ENCODE measurements around the gene PCDHA3.
"Not testable (repeated sequence)": the region's sequence is repeated elsewhere in the genome, so short reads cannot be mapped to it uniquely, and the experiment has no call there.

Gene PCDHA3

GRCh38 chr5:140806834-140807775 is 6.2 kb downstream of the PCDHA3 start, which contains the start of gene PCDHA4:
TSS of gene PCDHA4 (plus strand) at chr5:140807068.
- no peak within 1 kb of the TSS for H3K4me3 ChIP-seq (ENCODE audit: control insufficient read depth, low read depth, low read length)
- DNase-seq (ENCODE audit: low read depth) = peak; percentile 13
- peak; percentile 38 for TF ChIP-seq CTCF (conservative IDR thresholded peaks at IDR 0.05; ENCODE audit: control insufficient read depth, insufficient read depth, low read depth, low read length)

- not testable (repeated sequence) for H3K4me3 ChIP-seq (ENCODE audit: control insufficient read depth, low read depth, low read length); DNase-seq (ENCODE audit: low read depth)
These were observed 7.5 kb downstream of the PCDHA3 start for GRCh38 chr5:140808241-140808888.

GRCh38 chr5:140808889-140809291 is 8.0 kb downstream of the PCDHA3 start:
- H3K4me3 ChIP-seq (ENCODE audit: control insufficient read depth, low read depth, low read length) = no peak overlapping the region
- TF ChIP-seq CTCF (conservative IDR thresholded peaks at IDR 0.05; ENCODE audit: control insufficient read depth, insufficient read depth, low read depth, low read length) = no peak
- DNase-seq (ENCODE audit: low read depth) = no peak

- DNase-seq (ENCODE audit: low read depth) = peak; percentile 24
- no peak within 1 kb of the TSS for H3K4me3 ChIP-seq (ENCODE audit: control insufficient read depth, low read depth, low read length)
- peak; percentile 51 for TF ChIP-seq CTCF (conservative IDR thresholded peaks at IDR 0.05; ENCODE audit: control insufficient read depth, insufficient read depth, low read depth, low read length)
These were observed 20.8 kb downstream of the PCDHA3 start, which contains the start of gene PCDHA5 for GRCh38 chr5:140821375-140822280. TSS of gene PCDHA5 (plus strand) at chr5:140821613.

GRCh38 chr5:140822281-140822629 is 21.4 kb downstream of the PCDHA3 start:
- no peak for TF ChIP-seq CTCF (conservative IDR thresholded peaks at IDR 0.05; ENCODE audit: control insufficient read depth, insufficient read depth, low read depth, low read length)
- DNase-seq (ENCODE audit: low read depth) = no peak

GRCh38 chr5:140822969-140823368 is 22.1 kb downstream of the PCDHA3 start:
- DNase-seq (ENCODE audit: low read depth); H3K4me3 ChIP-seq (ENCODE audit: control insufficient read depth, low read depth, low read length): not testable (repeated sequence)

More at GRCh38 chr5:140822281-140822629, 21.4 kb downstream of the PCDHA3 start:
- no peak overlapping the region for H3K4me3 ChIP-seq (ENCODE audit: control insufficient read depth, low read depth, low read length)

- H3K4me3 ChIP-seq (ENCODE audit: control insufficient read depth, low read depth, low read length) = no peak overlapping the region
- TF ChIP-seq CTCF (conservative IDR thresholded peaks at IDR 0.05; ENCODE audit: control insufficient read depth, insufficient read depth, low read depth, low read length) = no peak
- no peak for DNase-seq (ENCODE audit: low read depth)
These were observed 22.6 kb downstream of the PCDHA3 start for GRCh38 chr5:140823475-140823874.
